ENCODE data around the gene RPS2.
"Not testable (repeated sequence)": the region's sequence is repeated elsewhere in the genome, so short reads cannot be mapped to it uniquely, and the experiment has no call there.

Gene RPS2

DNA sequence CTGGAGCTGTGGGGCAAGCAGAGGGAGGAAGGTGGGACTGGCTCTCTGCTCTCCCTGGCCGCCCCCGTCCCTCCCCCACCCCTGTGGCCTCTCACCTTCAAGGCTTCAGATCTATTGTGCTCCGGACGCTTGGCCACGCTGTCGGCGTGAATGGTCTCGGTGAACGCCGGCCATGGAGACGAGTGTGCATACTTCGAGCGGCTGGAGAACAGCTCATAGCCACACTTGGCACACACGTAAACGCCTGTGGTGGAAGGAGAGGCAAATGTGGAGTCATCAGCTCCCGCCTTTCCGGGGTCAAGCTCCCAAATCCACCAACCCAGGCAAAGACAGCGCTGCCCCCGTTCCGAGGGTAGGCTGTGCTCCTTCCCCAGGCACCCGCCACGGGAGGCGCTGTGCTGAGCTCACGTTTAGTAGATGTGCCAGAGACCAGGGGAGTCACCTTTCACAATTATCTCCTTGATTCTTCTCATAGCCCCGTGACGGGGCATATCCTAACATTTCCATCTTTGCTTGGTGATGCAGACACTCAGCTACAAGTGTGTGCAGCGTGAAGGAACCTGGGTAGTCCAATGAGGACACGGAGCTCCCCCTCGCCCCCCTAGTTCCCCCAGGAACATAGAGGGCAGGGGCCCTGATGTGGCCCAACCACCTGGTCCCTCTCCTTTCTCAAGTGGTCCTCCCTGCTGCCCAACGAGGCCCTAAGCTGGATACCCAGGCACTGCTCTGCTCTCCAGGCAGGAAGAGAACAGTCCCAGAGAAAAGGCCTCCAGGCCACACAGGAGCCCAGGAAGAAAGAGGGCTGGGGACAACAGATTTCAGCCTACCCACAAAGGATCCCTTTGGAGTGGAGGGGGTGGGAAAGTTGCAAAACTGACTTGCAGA, 23.2 kb downstream of the RPS2 start:
- DNase-seq (ENCODE audit: low spot score), result no peak

DNA sequence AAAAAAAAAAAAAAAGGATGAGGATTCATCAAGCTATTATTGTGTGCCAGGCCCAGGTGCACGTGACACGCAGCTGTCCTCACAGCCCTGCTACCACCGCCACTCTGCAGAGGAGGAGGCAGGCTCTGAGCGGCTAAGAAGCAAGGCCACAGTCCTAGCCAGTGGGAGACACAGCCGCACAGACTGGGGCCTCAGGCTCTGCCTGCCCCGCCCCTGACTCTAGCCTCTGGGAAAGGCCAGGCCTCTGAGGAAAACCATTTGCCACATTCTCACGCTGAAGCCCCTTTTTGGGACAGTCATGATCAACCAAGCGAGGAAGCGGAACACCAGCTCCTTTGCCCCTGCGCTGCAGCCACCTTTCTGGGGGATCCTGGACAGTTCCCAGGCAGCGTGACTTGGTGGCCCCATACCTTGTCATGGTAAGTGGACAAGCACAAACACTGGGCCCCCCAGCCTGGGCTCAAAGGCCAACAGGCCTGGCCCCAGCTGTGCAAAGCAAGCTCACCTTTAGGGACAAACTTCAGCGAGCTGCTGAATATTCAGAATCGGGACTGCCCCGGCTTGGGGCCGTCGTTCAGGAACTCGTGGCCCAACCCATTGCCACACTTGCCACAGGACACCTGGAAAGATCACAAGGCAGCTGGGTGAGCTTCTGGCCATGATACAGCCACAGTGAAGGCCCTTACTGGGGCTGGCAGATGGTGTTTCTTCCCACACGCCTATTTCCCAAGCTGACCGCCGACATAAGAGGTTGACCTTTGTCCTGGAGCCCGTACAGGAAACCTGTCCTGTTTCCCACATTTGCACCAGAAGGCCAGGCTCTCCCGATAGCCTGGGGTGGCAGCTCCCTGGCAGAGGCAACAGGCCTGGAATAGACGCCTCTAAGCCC, 24.1 kb downstream of the RPS2 start:
- no peak for DNase-seq (ENCODE audit: low spot score)

DNA sequence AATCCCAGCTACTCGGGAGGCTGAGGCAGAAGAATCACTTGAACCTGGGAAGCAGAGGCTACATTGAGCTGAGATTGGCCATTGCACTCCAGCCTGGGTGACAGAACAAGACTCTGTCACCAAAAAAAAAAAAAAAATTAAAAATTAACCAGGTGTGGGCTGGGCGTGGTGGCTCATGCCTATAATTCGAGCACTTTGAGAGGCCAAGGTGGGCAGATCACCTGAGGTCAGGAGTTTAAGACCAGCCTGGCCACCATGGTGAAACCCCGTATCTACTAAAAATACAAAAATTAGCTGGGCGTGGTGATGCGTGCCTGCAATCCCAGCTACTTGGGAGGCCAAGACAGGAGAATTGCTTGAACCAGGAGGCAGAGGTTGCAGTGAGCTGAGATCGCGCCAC, 24.8 kb downstream of the RPS2 start:
- DNase-seq (ENCODE audit: low spot score), result not testable (repeated sequence)

DNA sequence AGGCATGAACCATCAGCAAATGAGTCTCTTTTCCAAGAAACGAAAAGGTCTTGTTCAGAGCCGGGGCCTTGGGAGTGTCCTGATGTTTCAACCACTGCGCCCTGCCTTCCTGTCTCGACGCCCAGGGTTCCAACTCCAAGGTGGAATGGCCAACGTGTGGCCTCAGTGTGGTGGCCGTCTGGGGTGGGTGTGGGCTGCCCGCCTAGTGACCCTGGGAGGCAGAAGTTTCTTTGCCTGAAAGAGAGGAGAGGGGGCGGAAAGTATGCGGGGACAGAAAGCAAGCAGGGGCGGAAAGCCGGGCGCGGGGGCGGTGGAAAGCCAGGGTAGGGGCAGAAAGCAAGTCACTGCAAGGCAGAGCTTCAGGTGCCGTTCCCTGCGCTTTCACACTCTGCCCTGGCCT, 25.7 kb downstream of the RPS2 start:
- no peak for DNase-seq (ENCODE audit: low spot score)

GRCh38 chr16:1938316-1938715, 26.3 kb downstream of the RPS2 start:
- no peak for DNase-seq (ENCODE audit: low spot score)

DNA sequence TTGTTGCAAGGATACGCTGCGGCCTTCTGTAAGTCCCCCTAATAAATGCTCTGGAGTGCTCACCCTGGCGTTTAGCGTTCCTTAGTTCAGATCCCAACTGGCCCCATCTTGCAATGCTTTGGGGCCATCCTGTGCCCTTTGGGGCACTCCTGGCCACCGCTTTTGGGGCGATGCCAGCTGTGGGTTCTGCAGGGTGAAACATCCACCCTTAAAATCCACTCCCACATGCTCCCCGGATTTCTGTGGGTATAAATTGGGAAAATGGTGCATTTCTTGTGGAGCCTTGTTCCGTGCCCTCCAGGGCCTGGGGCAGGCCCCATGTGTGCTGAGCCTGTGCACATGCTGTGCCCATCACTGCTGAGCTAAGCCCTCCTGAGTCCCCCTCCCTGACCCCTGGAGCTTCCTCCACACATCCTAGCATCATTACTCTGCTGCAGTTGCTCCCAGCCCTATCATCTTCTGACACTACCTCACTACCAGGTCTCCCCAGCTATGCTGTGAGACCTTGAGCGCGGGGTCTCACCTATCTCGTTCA, 27.6 kb downstream of the RPS2 start:
- no peak for DNase-seq (ENCODE audit: low spot score)

DNA sequence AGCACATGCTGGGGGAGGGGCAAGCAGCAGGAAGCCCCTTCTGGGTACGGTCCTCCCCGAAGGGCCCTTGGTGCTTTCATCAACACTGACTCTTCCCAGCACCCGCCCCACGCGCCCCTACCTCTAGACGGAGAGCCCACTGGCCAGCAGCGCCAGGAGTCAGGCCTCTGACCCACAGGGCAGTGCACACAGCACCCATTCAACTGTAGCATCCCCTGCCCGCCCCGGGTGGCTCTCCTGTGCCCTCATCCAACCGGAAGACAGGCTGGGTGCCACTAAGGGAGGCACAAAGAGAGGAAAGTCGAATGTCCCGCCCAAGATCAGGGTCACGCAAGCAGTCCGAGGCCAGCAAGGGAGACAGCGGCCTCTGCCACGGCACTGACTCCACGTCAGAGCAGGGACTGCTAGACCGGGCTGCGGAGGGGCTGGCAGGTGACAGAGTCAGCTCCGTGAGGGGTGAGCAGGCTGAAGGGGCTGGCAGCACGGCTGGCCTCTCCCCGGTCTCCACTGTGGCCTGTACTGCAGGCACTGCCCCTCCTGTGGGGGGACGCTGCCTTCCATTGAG, 31.4 kb downstream of the RPS2 start:
- no peak for DNase-seq (ENCODE audit: low spot score)

DNA sequence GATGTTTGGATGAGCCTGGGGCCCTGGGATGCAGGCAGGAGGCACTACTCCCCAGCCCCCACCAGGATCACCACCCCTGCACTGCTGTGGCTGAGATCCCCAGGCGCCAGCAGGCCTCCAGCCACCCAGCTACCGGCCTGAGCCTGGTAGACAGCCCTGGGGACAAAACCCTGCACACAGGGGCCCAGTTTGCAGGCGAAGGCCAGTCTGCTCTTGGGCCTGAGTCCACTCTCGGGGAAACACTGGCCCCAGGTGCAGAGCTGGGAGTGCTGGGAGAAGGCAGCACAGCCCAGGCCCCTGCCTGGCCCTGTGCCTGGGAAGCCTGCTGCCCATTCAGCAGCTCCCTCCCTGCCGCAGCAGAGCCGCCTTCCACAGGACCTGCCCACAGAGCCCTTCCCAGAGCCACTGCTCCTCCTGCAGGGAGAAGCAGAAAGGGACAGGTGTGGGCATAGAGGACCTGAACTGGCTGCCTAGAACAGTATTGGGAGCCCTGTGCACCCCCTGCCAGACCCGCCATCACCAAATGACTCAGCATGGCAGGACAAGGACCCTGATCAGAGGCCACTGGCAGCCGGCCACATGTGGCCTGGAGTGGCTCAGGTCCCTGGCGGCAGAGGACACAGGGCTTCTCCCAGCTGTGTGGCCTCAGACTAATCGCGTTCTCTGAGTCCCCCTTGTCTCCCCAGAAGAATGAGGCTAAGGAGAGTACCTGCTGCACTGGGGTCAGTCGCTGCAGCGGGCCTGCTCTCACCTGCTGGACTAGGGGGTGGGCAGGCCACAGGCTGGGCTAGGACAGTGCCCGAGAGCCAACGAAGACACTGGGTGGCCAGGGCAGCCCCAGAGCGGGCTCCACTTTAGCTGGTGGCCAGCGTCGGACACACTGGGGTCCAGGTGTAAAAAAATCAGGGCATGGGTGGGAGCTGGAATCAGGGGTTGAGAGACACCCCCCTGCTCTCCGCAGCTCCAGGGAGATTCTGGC, 32.3 kb downstream of the RPS2 start:
- no peak for DNase-seq (ENCODE audit: low spot score)

DNA sequence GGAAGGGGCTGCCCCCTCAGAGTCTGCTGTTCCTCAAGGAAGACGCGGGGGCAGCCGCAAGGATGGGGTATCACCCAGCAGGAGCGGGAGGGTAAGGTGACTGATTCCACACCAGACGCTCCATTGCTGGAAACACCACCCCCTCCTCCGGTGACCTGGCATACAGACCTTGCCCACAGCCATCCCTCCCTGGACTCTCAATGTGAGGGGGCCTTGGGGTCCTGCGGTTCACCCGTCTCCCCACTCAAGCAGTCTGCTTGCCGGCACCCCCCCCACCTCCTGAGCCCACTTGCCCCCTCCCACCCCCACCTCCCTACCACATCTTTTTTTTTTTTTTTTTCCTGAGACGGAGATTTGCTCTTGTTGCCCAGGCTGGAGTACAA, 34.3 kb downstream of the RPS2 start:
- DNase-seq (ENCODE audit: low spot score), result no peak

- DNase-seq (ENCODE audit: low spot score), result peak; percentile 89
These were observed 34.9 kb downstream of the RPS2 start for GRCh38 chr16:1929578-1930337.

GRCh38 chr16:1929105-1929504, 35.5 kb downstream of the RPS2 start:
- DNase-seq (ENCODE audit: low spot score), result no peak

DNA sequence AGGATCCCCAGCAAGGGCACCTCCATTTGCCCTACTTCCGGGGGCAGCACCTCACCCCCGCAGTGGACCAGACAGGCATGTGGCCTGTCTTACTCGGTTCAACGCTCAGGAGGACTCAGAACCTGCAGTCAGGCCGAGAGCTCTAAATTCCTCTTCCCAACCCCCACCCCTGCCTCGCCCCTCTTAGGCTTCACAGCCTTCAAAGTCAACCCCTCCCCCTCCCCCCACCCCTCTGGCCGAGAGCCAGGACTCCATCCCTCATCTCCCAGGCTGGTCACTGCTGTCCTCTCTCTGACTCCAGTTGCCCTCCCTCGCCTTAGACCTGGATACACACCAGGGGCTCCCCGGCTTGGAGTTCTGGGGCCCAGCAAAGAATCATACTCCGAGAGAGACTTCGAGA, 38.4 kb downstream of the RPS2 start:
- no peak for DNase-seq (ENCODE audit: low spot score)

GRCh38 chr16:1924095-1924494, 40.5 kb downstream of the RPS2 start:
- no peak for DNase-seq (ENCODE audit: low spot score)

GRCh38 chr16:1923299-1924034, 41.2 kb downstream of the RPS2 start:
- DNase-seq (ENCODE audit: low spot score), result no peak

- DNase-seq (ENCODE audit: low spot score), result no peak
These were observed 42.3 kb downstream of the RPS2 start for GRCh38 chr16:1922357-1922756.

- no peak for DNase-seq (ENCODE audit: low spot score)
These were observed 43.9 kb downstream of the RPS2 start for GRCh38 chr16:1920727-1921171.

- not testable (repeated sequence) for DNase-seq (ENCODE audit: low spot score)
These were observed 44.5 kb downstream of the RPS2 start for GRCh38 chr16:1920122-1920521.

GRCh38 chr16:1919327-1919998, 45.2 kb downstream of the RPS2 start:
- DNase-seq (ENCODE audit: low spot score), result no peak
